GM12873 (cell line): ENCODE results near the gene FXYD2.

Source experiments
- TF ChIP-seq, protein P1 (sequence below): IDR thresholded peaks from 2 replicates; pipeline ENCODE4 v1.5.1; 2012; ENCODE audit warnings: low read depth, mild to moderate bottlenecking, moderate library complexity, low read length, control low read depth; ENCODE audit not compliant: insufficient read depth; ENCODE audit errors: missing control alignments

Gene FXYD2

DNA sequence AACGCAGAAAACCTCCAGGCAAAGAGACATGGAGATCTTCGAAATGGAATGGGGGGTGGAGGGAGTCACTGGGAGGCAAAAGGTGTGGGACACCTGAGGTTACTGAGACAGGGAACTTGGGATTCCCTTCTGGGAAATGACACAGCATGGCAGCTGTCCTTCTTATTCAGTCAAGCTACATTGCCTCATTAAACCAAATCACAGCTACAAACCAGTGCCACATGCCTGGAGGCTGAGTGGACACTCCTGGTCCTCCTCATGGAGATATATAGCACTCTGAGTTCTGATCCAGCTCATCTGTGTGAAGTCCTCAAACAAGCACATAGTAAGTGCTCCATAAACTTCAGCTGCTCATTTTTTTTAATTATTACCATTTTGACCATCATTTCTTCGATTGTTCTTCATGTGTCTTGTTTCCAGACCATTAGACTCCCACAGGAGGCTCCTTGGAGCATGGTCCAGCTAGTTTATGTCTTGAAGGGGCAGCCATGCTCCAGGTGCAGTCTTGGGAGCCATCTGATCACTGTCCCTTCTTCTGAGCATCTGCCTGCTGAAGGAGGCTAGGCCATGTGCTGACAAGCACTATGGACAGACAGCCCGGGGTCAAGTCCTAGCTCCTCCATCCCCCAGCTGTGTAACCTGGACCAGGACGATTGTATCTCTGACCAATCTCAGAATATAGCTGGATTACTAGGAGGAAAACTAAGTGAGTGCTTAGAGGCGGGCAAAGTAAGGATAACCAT, 9.7 kb upstream of the FXYD2 start:
- TF ChIP-seq, protein P1, sequence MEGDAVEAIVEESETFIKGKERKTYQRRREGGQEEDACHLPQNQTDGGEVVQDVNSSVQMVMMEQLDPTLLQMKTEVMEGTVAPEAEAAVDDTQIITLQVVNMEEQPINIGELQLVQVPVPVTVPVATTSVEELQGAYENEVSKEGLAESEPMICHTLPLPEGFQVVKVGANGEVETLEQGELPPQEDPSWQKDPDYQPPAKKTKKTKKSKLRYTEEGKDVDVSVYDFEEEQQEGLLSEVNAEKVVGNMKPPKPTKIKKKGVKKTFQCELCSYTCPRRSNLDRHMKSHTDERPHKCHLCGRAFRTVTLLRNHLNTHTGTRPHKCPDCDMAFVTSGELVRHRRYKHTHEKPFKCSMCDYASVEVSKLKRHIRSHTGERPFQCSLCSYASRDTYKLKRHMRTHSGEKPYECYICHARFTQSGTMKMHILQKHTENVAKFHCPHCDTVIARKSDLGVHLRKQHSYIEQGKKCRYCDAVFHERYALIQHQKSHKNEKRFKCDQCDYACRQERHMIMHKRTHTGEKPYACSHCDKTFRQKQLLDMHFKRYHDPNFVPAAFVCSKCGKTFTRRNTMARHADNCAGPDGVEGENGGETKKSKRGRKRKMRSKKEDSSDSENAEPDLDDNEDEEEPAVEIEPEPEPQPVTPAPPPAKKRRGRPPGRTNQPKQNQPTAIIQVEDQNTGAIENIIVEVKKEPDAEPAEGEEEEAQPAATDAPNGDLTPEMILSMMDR, result no peak

DNA sequence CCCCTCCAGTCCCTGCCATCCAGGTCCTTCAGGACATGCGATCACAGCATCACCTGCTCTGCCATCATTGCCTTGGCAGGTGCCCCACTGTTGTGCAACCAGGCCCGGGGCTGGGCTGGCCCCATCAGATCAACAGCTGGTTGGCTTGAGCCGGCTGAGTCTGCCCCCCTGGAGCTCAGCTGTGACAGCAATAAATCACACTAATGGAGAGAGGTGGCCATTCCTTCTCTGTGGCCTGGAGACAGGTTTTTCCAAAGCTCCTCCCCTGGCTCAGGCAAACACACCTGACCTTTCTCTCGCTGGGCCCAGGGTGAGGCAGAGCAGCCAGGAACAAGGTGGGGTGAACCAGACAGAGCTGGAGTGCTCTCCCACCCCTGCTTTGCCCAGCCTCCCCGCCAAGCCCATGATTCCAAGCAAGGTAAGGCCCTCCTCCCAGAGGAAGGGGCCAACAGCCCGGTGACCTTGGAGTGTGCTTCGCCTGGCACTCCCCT, 8.9 kb upstream of the FXYD2 start:
- TF ChIP-seq, protein P1, result no peak

DNA sequence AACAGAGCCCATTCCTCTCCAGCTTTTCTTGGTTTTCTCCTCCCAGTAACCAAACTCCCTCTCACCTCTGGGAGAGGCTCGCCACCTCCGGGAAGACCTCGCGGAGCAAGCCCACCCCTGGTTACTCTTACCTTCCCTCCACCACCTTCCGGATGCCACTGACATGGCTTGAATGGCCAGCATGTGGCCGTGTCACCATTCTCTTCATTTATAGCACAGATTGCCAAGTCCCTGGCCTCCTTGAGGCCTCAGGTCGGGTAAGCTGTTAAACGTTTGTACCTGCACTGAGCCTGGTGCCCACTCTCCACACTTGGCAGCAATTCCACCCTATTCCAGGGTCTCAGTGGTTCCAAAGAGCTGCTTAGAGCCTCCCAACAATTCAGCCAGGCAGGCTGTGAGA, 8.0 kb upstream of the FXYD2 start:
- TF ChIP-seq, protein P1, result no peak

DNA sequence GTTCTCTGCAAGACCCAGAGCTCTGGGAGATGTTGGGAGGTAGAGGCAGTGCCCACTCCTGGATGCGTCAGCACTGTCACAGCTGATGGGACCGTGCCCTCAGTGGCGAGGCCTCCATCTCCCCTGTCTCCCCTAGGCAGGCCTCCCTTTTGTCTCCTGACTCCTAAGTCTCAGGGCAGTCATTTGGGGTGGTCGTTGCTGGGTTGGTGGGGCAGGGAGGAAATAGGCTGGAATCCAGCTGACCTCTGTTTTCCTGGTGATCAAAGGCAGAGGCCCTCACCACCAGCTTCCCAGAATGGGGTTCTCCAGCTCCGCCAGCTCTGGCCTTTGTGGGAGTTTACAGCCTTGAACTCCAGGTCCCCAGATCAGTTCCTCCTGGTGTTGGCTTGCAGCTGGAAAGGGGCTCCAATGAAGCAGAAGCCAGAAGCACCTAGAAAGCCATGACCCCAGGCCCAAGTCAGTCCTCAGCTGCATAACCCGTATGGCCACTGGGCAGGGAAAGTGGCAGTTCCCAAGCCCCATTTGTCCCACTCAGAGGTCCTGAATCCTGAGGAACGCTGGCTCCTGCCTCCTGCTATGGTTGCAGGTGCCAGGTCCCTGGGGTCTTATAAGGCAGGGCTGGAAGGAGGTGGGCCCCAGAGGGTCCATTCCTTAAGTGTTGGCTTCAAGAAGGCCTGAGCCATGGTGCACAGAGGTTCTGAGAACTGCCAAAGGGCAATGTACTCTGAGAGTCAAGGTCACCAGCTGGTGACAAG, 7.3 kb upstream of the FXYD2 start:
- TF ChIP-seq, protein P1, result no peak

DNA sequence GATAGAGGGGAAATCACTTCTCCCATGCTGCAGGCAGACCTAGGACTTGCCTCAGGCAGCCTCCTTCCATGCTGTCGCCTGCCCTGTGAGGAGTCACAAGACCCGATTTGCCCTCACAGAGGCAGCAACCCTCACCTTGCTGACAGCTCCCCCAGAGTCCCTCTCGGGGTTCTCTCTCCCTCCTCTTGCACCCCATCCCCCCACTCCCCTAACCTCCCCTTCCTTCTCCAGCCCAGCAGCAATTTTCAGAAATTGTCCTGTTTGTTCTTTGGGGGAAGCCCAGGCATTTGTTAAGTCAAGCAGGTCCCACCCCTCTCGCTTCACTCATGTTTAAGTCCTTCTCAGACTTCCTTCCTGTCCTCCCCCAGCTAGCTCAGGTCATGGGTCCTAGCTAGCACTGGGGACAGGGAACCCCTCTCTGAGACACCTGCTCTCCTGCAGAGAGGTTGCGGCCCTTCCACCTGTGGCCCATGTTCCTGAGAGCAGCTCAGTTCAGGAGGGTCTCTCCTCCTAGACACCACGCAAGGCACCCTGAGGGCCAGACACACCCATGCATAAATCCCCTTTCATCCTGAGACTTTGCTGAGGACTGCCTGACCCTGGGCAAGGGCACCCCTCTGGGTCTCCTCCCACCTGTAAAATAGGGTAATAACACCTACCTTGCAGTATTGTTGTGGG, 6.3 kb upstream of the FXYD2 start:
- TF ChIP-seq, protein P1, result no peak

DNA sequence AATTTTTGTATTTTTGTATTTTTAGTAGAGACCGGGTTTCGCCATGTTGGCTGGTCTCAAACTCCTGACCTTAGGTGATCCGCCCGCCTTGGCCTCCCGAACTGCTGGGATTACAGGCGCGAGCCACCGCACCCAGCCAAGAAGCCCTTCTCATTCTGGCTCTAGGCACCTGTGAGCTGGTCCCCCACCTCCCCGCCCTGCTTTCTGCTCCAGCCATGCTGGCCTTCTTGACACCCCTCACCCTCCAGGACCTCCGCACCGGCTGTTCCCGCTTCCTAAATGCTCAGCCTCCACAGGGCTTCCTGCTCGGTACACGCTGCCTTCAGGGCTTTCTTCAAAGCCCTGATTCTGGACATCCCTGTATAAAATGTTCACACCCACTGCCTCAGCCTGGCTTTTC, 5.5 kb upstream of the FXYD2 start:
- TF ChIP-seq, protein P1, result no peak

DNA sequence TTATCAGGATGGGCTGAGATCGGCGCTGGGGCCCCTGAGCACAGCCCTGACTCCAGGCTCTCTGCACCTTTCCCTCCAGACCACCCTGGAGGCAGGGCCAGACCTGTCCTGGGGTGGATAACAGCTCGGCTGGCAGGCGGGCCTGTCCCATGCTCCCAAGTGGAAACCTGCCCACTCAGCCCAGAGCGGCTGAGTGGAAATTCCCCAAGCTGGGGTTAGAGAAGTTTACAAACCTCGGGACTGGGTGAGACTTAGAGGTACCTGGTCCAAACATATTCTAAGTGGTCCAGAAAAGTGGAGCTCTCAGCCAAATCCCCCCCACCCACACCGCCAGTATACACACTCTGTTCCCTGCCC, 4.8 kb upstream of the FXYD2 start:
- TF ChIP-seq, protein P1, result no peak
